GM12878 (cell line): Measurements from ENCODE around the gene PRKG1. TPM values are rescaled to one million over a fixed set of nuclear protein-coding genes. Genes with fewer than 3 reads are reported as not detected.

Experiments
- ATAC-seq: fragments of 200-7000 bp; cut with Tn5 transposase; 3 replicates; pipeline ENCODE4 v1.9.1; 2020; ENCODE audit warnings: mild to moderate bottlenecking, moderate library complexity
- BruUV-seq: library from RNA; stranded (reverse); fragments of 400-500 nt; replicated peaks from 2 replicates; lab custom pipeline; 2021; lab: Mats Ljungman, UMichigan
- CTCF ChIA-PET: fragments of 300-600 bp; sonication (Branson Sonifier 250); formaldehyde crosslinking; extraction: SDS; loops from one replicate; lab custom pipeline; 2021; ENCODE audit warnings: inconsistent platforms; lab: Yijun Ruan, JAX
- POLR2A ChIA-PET: fragments of 350-600 bp; formaldehyde crosslinking; extraction: SDS; loops from one replicate; lab custom pipeline; 2021; ENCODE audit warnings: inconsistent platforms; lab: Charles Lee
- RAD21 ChIA-PET: fragments of 300-600 bp; sonication (Branson Sonifier 250); formaldehyde crosslinking; loops from one replicate; lab custom pipeline; 2023; ENCODE audit warnings: antibody characterized with exemption; ENCODE audit not compliant: unreplicated experiment; lab: Charles Lee
- SMC1A ChIA-PET: fragments of 300-600 bp; sonication (Branson Sonifier 250); formaldehyde crosslinking; loops from one replicate; lab custom pipeline; 2023; ENCODE audit not compliant: unreplicated experiment, uncharacterized antibody; lab: Charles Lee
- DNase-seq: peaks from one replicate; pipeline ENCODE4 v3.0.0-alpha.2; 2011; ENCODE audit warnings: low read depth, low spot score
- FAIRE-seq: peaks from 3 replicates; lab custom pipeline; 2011; peaks lifted over from hg19 to GRCh38; lab: Jason Lieb, UNC
- H2AFZ ChIP-seq: 2 replicates; pipeline ENCODE4 v1.6.0; 2011; ENCODE audit warnings: low read depth, low read length, control low read depth; ENCODE audit not compliant: control insufficient read depth
- H3K27ac ChIP-seq: 2 replicates; pipeline ENCODE4 v1.5.1; 2011; ENCODE audit warnings: control low read depth; ENCODE audit not compliant: control insufficient read depth, insufficient read depth
- H3K27me3 ChIP-seq, 2 experiments: replicated peaks in 1 of 2; 2 replicates each; pipeline versions ENCODE4 v1.6.0 to v1.6.1; 2011; ENCODE audit warnings: low read length in 1 of 2; ENCODE audit not compliant: control insufficient read depth in 2 of 2, insufficient read depth in 2 of 2
- H3K36me3 ChIP-seq, 2 experiments: 2 replicates each; pipeline ENCODE4 v1.5.1; 2011; ENCODE audit warnings: low read length in 1 of 2; ENCODE audit not compliant: control insufficient read depth in 2 of 2, insufficient read depth in 2 of 2
- H3K4me1 ChIP-seq: 2 replicates; pipeline ENCODE4 v1.6.1; 2011; ENCODE audit warnings: mild to moderate bottlenecking, low read length, moderate library complexity, mixed read lengths; ENCODE audit not compliant: control insufficient read depth, insufficient read depth
- H3K4me2 ChIP-seq: 2 replicates; pipeline ENCODE4 v1.6.0; 2011; ENCODE audit warnings: control low read depth; ENCODE audit not compliant: control insufficient read depth, insufficient read depth
- H3K4me3 ChIP-seq: fragments of 200-600 bp; sonication (generic); 2 replicates; pipeline ENCODE4 v1.5.1; 2016
- H3K79me2 ChIP-seq: 2 replicates; pipeline ENCODE4 v1.6.0; 2011; ENCODE audit warnings: low read length; ENCODE audit not compliant: control insufficient read depth, insufficient read depth
- H3K9ac ChIP-seq: 2 replicates; pipeline ENCODE4 v1.8.0; 2011; ENCODE audit warnings: low read length, control low read depth, mixed read lengths; ENCODE audit not compliant: control insufficient read depth, insufficient read depth
- H3K9me3 ChIP-seq: replicated peaks from 3 replicates; pipeline ENCODE4 v1.5.1; 2011; ENCODE audit warnings: mild to moderate bottlenecking, low read length; ENCODE audit not compliant: control insufficient read depth, insufficient read depth
- H4K20me1 ChIP-seq: 2 replicates; pipeline ENCODE4 v1.6.0; 2011; ENCODE audit not compliant: control insufficient read depth, insufficient read depth
- ATF2 ChIP-seq: IDR thresholded peaks from 2 replicates; pipeline ENCODE4 v1.6.1; 2012; ENCODE audit warnings: low read length, inconsistent platforms
- BMI1 ChIP-seq: fragments of 450-650 bp; IDR thresholded peaks from 2 replicates; pipeline ENCODE4 v1.6.1; 2016; ENCODE audit warnings: mild to moderate bottlenecking, moderate library complexity, borderline replicate concordance
- HDAC2 ChIP-seq: fragments of 200-600 bp; sonication (generic); IDR thresholded peaks from 2 replicates; pipeline ENCODE4 v1.6.1; 2017
- HDAC6 ChIP-seq: fragments of 200-600 bp; sonication (generic); IDR thresholded peaks from one replicate; pipeline ENCODE4 v1.8.0; 2017; ENCODE audit warnings: antibody characterized with exemption; ENCODE audit not compliant: unreplicated experiment
- IRF3 ChIP-seq: fragments of 450-650 bp; IDR thresholded peaks from 2 replicates; pipeline ENCODE4 v1.6.1; 2014; ENCODE audit warnings: mild to moderate bottlenecking
- LARP7 ChIP-seq: fragments of 450-650 bp; IDR thresholded peaks from 2 replicates; pipeline ENCODE4 v1.6.1; 2017; ENCODE audit warnings: mild to moderate bottlenecking
- NFIC ChIP-seq: IDR thresholded peaks from 2 replicates; pipeline ENCODE4 v1.6.1; 2012; ENCODE audit warnings: low read depth, mild to moderate bottlenecking, inconsistent platforms, low read length, moderate library complexity
- NR2C1 ChIP-seq: fragments of 450-650 bp; IDR thresholded peaks from 2 replicates; pipeline ENCODE4 v1.6.1; 2017; ENCODE audit warnings: antibody characterized with exemption, mild to moderate bottlenecking, moderate library complexity
- POLR2A ChIP-seq: IDR thresholded peaks from 2 replicates; pipeline ENCODE4 v1.6.1; 2011; ENCODE audit warnings: low read depth, mild to moderate bottlenecking, low read length
- POLR2AphosphoS2 ChIP-seq: IDR thresholded peaks from 2 replicates; pipeline ENCODE4 v1.6.1; 2011; ENCODE audit warnings: low read depth, mild to moderate bottlenecking, low read length, improper control_type of control experiment, moderate library complexity
- RAD51 ChIP-seq: fragments of 450-650 bp; IDR thresholded peaks from 2 replicates; pipeline ENCODE4 v1.6.1; 2016; ENCODE audit warnings: moderate library complexity, mild to moderate bottlenecking, inconsistent platforms
- RFX5 ChIP-seq: IDR thresholded peaks from 2 replicates; pipeline ENCODE4 v1.6.1; 2011; ENCODE audit warnings: low read depth, low read length, improper control_type of control experiment
- RUNX3 ChIP-seq: IDR thresholded peaks from 2 replicates; pipeline ENCODE4 v1.6.1; 2012; ENCODE audit warnings: low read length, inconsistent platforms
- SIX5 ChIP-seq: IDR thresholded peaks from 2 replicates; pipeline ENCODE4 v1.6.1; 2011; ENCODE audit warnings: mild to moderate bottlenecking, low read depth, low read length, moderate library complexity; ENCODE audit not compliant: severe bottlenecking
- STAT3 ChIP-seq: IDR thresholded peaks from 2 replicates; pipeline ENCODE4 v1.6.1; 2011; ENCODE audit warnings: low read depth, low read length, improper control_type of control experiment
- WGBS: methylation state at CpG from one replicate; pipeline ENCODE4 v1.1.6; 2016; ENCODE audit warnings: low lambda C conversion rate; ENCODE audit not compliant: insufficient replicate concordance, insufficient coverage; ENCODE audit errors: missing lambda C conversion rate; 5-methylcytosine and 5-hydroxymethylcytosine counted together
- in situ Hi-C: fragments of 300-500 bp; cut with MboI; formaldehyde crosslinking; loops from 9 replicates; pipeline ENCODE4 v1.14.3; 2018; ENCODE audit warnings: mixed read lengths
- intact Hi-C: fragments of 100-400 bp; cut with micrococcal nuclease; formaldehyde crosslinking; loops from one replicate; pipeline ENCODE4 v1.14.2; 2022; ENCODE audit not compliant: unreplicated experiment
- polyA plus RNA-seq, 11 experiments: library from polyadenylated mRNA; depleted of rRNA in 4 of 11; unstranded in 6 of 11; stranded (reverse) in 5 of 11; fragments of >200 nt; fragmentation: Nextera tagmentation in 4 of 11; fragmentation: Illumina TruSeq in 1 of 11; extraction: Ambion mirVana in 4 of 11; extraction: Trizol in 1 of 11; gene quantifications; 1 replicate in 1 of 11; 2 replicates in 10 of 11; pipeline versions ENCODE4 v1.2.1 to v1.2.3, GENCODE V29; 2011 to 2016; ENCODE audit warnings: inconsistent platforms in 2 of 11, missing spikeins in 2 of 11, low read depth in 1 of 11
- total RNA-seq, 4 experiments: library from RNA; depleted of rRNA in 3 of 4; stranded (reverse); fragments of >200 nt in 3 of 4; fragmentation: Illumina TruSeq in 1 of 4; extraction: Trizol in 1 of 4; gene quantifications; 2 replicates each; pipeline versions ENCODE4 v1.2.1 to v1.2.3, GENCODE V29; 2013 to 2021
- TF ChIP-seq, protein P1 (sequence below): IDR thresholded peaks from 2 replicates; pipeline ENCODE4 v1.6.1; 2012; ENCODE audit warnings: mild to moderate bottlenecking, low read depth, low read length

PRKG1 gene
- total and polyA plus RNA-seq, 10 of the 15 experiments (the other 5 are each of a cell fraction or from before 2014, with no cell fraction given) = 0.04 to 0.05 TPM; not detected in 8

DNA sequence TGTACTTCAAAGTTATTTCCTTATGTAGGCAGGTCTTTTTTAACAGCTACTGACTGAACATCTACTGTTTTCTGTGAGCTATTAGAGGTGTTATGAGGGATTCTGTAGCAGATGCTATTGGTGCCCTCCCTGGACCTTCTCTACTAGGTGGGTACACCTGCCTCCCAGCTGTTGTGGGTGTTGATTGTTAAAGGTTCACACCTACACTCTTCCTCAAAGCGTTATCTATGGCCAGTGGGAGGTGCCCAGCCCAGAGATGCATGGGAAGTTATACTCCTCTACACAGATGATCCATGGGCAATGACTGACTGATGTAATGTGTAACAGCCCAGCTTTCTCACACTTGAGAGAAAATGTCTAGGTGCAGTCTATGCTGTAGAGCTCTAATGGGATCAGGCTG, 127.7 kb downstream of the PRKG1 start (continued):
- TF ChIP-seq HDAC6 (no peak), BMI1 (no peak)

- no peak overlapping the region for H3K9ac ChIP-seq
- SMC1A ChIA-PET = no interaction called here
- DNase-seq = no peak
- H2AFZ ChIP-seq = no peak overlapping the region
- BruUV-seq = no TSS peak
- RAD21 ChIA-PET = no interaction called here
- no peaks in the 10 kb centered on the region for H3K9me3 ChIP-seq
- no peaks in the 10 kb centered on the region; a peak in 2 of 4 replicates for H3K27me3 ChIP-seq
- H3K4me1 ChIP-seq = no peaks in the 10 kb centered on the region
- TF ChIP-seq RUNX3 (no peak), SIX5 (no peak), POLR2AphosphoS2 (no peak), RFX5 (no peak), NFIC (no peak), RAD51 (no peak), STAT3 (no peak), IRF3 (no peak), POLR2A (no peak), HDAC2 (no peak), ATF2 (no peak), LARP7 (no peak), NR2C1 (no peak)
- TF ChIP-seq, protein P1, sequence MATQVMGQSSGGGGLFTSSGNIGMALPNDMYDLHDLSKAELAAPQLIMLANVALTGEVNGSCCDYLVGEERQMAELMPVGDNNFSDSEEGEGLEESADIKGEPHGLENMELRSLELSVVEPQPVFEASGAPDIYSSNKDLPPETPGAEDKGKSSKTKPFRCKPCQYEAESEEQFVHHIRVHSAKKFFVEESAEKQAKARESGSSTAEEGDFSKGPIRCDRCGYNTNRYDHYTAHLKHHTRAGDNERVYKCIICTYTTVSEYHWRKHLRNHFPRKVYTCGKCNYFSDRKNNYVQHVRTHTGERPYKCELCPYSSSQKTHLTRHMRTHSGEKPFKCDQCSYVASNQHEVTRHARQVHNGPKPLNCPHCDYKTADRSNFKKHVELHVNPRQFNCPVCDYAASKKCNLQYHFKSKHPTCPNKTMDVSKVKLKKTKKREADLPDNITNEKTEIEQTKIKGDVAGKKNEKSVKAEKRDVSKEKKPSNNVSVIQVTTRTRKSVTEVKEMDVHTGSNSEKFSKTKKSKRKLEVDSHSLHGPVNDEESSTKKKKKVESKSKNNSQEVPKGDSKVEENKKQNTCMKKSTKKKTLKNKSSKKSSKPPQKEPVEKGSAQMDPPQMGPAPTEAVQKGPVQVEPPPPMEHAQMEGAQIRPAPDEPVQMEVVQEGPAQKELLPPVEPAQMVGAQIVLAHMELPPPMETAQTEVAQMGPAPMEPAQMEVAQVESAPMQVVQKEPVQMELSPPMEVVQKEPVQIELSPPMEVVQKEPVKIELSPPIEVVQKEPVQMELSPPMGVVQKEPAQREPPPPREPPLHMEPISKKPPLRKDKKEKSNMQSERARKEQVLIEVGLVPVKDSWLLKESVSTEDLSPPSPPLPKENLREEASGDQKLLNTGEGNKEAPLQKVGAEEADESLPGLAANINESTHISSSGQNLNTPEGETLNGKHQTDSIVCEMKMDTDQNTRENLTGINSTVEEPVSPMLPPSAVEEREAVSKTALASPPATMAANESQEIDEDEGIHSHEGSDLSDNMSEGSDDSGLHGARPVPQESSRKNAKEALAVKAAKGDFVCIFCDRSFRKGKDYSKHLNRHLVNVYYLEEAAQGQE = no peak
- H4K20me1 ChIP-seq = no peaks in the 10 kb centered on the region
- intact Hi-C loops = no loop called here
- no peak for FAIRE-seq
- 14% methylated on average over 2 of the region's 2 CpGs for WGBS
- ATAC-seq = no peak
- no peak overlapping the region for H3K4me3 ChIP-seq
- CTCF ChIA-PET = no interaction called here
- no peak overlapping the region for H3K27ac ChIP-seq
- no peaks in the 10 kb centered on the region for H3K36me3 ChIP-seq
- POLR2A ChIA-PET = no interaction called here
- no peaks in the 10 kb centered on the region for H3K79me2 ChIP-seq
- in situ Hi-C loops = no loop called here
- no peak overlapping the region for H3K4me2 ChIP-seq
Observed at GRCh38 chr10:51203359-51203758, 129.1 kb downstream of the PRKG1 start.
